ENCODE measurements around the gene NHERF2.
A peak's percentile ranks its signal among the peaks of the same experiment; 100 is the strongest.

Gene NHERF2

GRCh38 chr16:2078691-2079090 lies 52.0 kb downstream of the NHERF2 start:
- Histone ChIP-seq H3K36me3 (peaks cover 78% of the 10 kb centered on the region), H3K27ac (no peak overlapping the region)

GRCh38 chr16:2079311-2079800 lies 52.7 kb downstream of the NHERF2 start:
- Histone ChIP-seq H3K36me3 (peaks cover 74% of the 10 kb centered on the region), H3K9me3 (no peaks in the 10 kb centered on the region), H3K4me2 (no peak overlapping the region), H4K20me1 (0 out of 2 replicates have a peak, but pooled peaks cover 17% of the 10 kb centered on the region), H3K9ac (no peak overlapping the region), H3K4me1 (peaks cover 63% of the 10 kb centered on the region), H3K27ac (no peak overlapping the region), H3K27me3 (no peaks in the 10 kb centered on the region), H3K4me3 (no peak overlapping the region)
- TF ChIP-seq Cebpa-rat (IDR thresholded peaks at IDR 0.05) = no peak

More at GRCh38 chr16:2078691-2079090, 52.0 kb downstream of the NHERF2 start:
- Histone ChIP-seq H3K9ac (0 out of 2 replicates have a peak overlapping the region, but pooled peaks have one; percentile 43), H3K4me2 (peak overlapping the region; percentile 50), H3K9me3 (no peaks in the 10 kb centered on the region), H3K27me3 (no peaks in the 10 kb centered on the region), H3K4me1 (peaks cover 57% of the 10 kb centered on the region), H4K20me1 (0 out of 2 replicates have a peak, but pooled peaks cover 16% of the 10 kb centered on the region), H3K4me3 (no peak overlapping the region)
- TF ChIP-seq Cebpa-rat (IDR thresholded peaks at IDR 0.05) = no peak

- Histone ChIP-seq H3K27me3 (no peaks in the 10 kb centered on the region), H4K20me1 (0 out of 2 replicates have a peak, but pooled peaks cover 23% of the 10 kb centered on the region), H3K27ac (no peak overlapping the region), H3K4me1 (peaks cover 70% of the 10 kb centered on the region), H3K9me3 (no peaks in the 10 kb centered on the region), H3K9ac (no peak overlapping the region), H3K36me3 (peaks cover 74% of the 10 kb centered on the region), H3K4me3 (no peak overlapping the region), H3K4me2 (no peak overlapping the region)
- no peak for TF ChIP-seq Cebpa-rat (IDR thresholded peaks at IDR 0.05)
These were observed 53.3 kb downstream of the NHERF2 start for GRCh38 chr16:2079991-2080390.

GRCh38 chr16:2081201-2082084 lies 54.7 kb downstream of the NHERF2 start:
- peak overlapping the region; percentile 44 for H3K9ac ChIP-seq
- peaks cover 84% of the 10 kb centered on the region for H3K4me1 ChIP-seq
- no peak overlapping the region for H3K4me3 ChIP-seq
- H3K27ac ChIP-seq = peak overlapping the region; percentile 84
- peaks cover 74% of the 10 kb centered on the region for H3K36me3 ChIP-seq
- TF ChIP-seq Cebpa-rat (IDR thresholded peaks at IDR 0.05) = no peak
- no peaks in the 10 kb centered on the region for H3K27me3 ChIP-seq
- H3K4me2 ChIP-seq = peak overlapping the region; percentile 98
- H3K9me3 ChIP-seq = no peaks in the 10 kb centered on the region
- peaks cover 25% of the 10 kb centered on the region for H4K20me1 ChIP-seq

- peaks cover 35% of the 10 kb centered on the region for H4K20me1 ChIP-seq
- H3K27ac ChIP-seq = peak overlapping the region; percentile 84
- peaks cover 94% of the 10 kb centered on the region for H3K4me1 ChIP-seq
- H3K4me3 ChIP-seq = peak overlapping the region; percentile 48
- no peaks in the 10 kb centered on the region for H3K27me3 ChIP-seq
- no peaks in the 10 kb centered on the region for H3K9me3 ChIP-seq
- peak overlapping the region; percentile 65 for H3K9ac ChIP-seq
- peak overlapping the region; percentile 98 for H3K4me2 ChIP-seq
- TF ChIP-seq Cebpa-rat (IDR thresholded peaks at IDR 0.05) = no peak
- peaks cover 73% of the 10 kb centered on the region for H3K36me3 ChIP-seq
These were observed 55.7 kb downstream of the NHERF2 start for GRCh38 chr16:2082171-2082982.

- peaks cover 41% of the 10 kb centered on the region for H4K20me1 ChIP-seq
- no peak for TF ChIP-seq Cebpa-rat (IDR thresholded peaks at IDR 0.05)
- H3K9me3 ChIP-seq = no peaks in the 10 kb centered on the region
- peak overlapping the region; percentile 84 for H3K27ac ChIP-seq
- H3K9ac ChIP-seq = peak overlapping the region; percentile 65
- H3K36me3 ChIP-seq = peaks cover 74% of the 10 kb centered on the region
- H3K4me2 ChIP-seq = peak overlapping the region; percentile 98
- peaks cover 100% of the 10 kb centered on the region for H3K4me1 ChIP-seq
- no peaks in the 10 kb centered on the region for H3K27me3 ChIP-seq
- peak overlapping the region; percentile 48 for H3K4me3 ChIP-seq
These were observed 56.3 kb downstream of the NHERF2 start for GRCh38 chr16:2082983-2083364.

- Histone ChIP-seq H3K9me3 (no peaks in the 10 kb centered on the region), H3K9ac (peak overlapping the region; percentile 65), H3K4me3 (peak overlapping the region; percentile 48), H3K27me3 (no peaks in the 10 kb centered on the region), H4K20me1 (peaks cover 45% of the 10 kb centered on the region), H3K36me3 (peaks cover 78% of the 10 kb centered on the region), H3K4me1 (peaks cover 100% of the 10 kb centered on the region), H3K4me2 (peak overlapping the region; percentile 98), H3K27ac (peak overlapping the region; percentile 84)
- TF ChIP-seq Cebpa-rat (IDR thresholded peaks at IDR 0.05) = no peak
These were observed 56.7 kb downstream of the NHERF2 start for GRCh38 chr16:2083409-2083808.

- no peak for TF ChIP-seq Cebpa-rat (IDR thresholded peaks at IDR 0.05)
- H3K9ac ChIP-seq = peak overlapping the region; percentile 65
- H3K4me3 ChIP-seq = peak overlapping the region; percentile 48; the same call in 1 of the 2 replicates
- H3K4me1 ChIP-seq = peaks cover 100% of the 10 kb centered on the region
- H3K4me2 ChIP-seq = peak overlapping the region; percentile 98
- no peaks in the 10 kb centered on the region for H3K27me3 ChIP-seq
- no peaks in the 10 kb centered on the region for H3K9me3 ChIP-seq
- H4K20me1 ChIP-seq = peaks cover 47% of the 10 kb centered on the region
- H3K27ac ChIP-seq = peak overlapping the region; percentile 84
- peaks cover 78% of the 10 kb centered on the region for H3K36me3 ChIP-seq
These were observed 57.4 kb downstream of the NHERF2 start for GRCh38 chr16:2083876-2084780.

All from BLaER1 (cell line).